HG03457 (cell line): ENCODE data around the gene FSTL4.

Experiments used
- ATAC-seq: cut with Tn5 transposase; IDR thresholded peaks from one replicate; pipeline ENCODE4 v1.9.1; 2021; ENCODE audit warnings: moderate number of reproducible peaks; ENCODE audit not compliant: unreplicated experiment

The FSTL4 gene

DNA sequence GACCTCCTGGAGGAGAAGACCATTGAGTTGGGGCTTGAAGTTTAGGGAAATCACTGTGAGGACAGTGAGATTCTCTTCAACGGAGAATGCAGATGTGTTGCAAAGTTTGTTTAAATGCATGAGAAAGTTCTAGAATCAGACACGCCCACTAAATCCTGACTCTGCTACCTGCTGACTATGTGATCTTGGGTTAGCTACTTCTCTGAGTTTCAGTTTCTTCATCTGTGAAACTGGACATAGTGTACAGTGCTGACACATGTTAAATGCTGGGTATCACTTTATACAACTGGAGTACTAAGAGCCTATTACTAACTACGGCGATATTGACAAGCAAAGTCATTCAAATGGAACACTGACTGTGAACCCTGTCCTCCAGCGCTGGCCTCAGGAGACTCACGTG is 305.1 kb downstream of the FSTL4 start:
- ATAC-seq: no peak

- ATAC-seq: no peak
Observed at GRCh38 chr5:133304707-133305216, 307.6 kb downstream of the FSTL4 start.

DNA sequence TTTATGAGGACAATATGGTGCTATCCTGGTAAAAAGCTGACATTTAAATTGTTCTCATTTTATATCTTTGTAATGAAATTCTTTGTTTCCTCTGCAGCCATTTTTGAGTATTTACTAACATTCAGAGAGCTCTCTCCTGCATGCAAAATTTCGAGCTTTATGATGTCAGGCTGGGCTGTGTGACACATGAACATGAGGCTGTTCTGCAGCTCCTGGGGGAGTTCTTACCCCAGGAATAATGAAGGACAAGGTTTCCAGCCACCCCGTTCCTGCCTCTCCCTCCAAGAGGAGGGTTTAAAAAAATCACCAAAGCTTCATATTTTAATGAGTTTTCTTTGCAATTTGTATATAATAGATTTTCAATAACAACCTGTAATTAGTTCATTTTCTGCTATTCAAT is 308.2 kb downstream of the FSTL4 start:
- ATAC-seq: no peak

GRCh38 chr5:133303298-133303697 is 309.0 kb downstream of the FSTL4 start:
- ATAC-seq: no peak

- ATAC-seq: no peak
Observed at GRCh38 chr5:133299728-133300127, 312.6 kb downstream of the FSTL4 start.

DNA sequence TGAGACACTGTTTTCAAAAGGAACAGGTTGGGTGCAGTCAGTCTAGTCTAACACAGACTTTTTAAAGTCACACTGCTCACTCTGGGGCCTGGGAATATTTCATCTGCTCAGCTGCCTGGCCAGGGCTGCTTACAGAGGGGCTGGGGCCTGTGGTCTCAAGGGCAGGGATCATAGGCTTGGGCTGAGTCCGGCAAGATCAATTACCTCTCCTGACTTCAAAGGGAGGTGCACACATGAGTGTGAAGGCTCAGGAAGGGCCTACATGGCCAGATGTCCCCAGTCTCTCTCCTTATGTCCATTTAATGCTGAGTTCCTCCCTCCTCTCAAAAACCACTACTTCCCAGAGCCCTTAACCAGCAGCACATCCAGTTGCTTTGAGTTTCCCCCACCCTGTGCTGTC is 313.3 kb downstream of the FSTL4 start:
- no peak for ATAC-seq

DNA sequence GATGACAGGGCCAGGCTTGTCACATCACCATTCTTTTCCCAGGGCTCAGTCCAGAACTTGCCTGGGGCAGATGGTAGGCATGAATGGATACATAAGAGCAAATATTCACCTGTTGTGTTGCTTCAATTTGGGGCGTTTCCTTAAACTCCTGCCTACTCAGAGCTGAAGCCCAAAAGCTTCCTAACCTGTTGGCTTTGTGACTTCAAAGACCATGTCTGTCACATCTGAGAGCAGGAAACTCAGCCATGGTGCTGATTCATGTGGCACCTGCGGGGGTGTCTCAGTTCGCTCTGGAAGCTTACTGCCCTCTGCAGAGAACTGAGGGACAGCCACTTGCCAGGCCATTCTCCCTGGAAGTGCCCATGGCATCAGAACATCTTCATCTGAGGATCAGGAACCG is 313.9 kb downstream of the FSTL4 start:
- ATAC-seq: no peak

DNA sequence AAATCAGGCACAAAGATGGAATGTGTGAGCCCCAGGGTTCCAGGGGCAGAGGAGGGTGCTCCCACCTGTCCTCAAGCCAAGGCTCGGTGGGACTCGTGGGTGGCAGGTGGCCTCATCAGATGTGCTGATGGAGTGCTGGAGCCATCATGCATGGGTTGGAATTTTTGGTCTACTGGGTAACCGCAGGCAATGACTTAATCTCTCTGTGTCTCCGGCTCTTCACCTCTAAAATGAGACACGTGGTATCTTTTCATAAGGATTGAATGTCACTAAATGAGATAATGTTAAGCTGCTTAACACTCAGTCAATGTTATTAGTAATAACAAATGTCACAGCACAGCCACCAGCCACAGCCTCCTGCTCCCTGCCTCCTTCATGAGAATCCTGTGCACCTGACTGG is 315.0 kb downstream of the FSTL4 start:
- no peak for ATAC-seq

DNA sequence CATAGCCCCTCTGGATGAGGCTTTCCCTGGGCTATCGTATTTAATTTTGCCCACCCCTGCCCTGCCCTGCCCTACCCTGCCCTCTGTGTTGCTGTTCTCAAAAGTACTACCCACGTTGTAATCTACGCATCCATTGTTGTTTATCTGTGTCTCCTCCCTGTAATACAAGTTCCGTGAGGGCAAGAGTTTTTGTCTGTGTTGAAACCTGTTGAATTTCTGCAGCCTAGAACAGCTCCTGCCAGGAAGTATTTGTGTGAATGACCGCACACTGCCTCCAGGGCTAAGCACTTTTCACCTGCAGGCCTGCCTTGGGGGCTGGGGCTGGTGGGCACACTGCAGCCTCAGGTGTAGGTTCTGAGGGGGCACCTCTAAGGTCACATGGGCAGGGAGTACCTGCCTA is 315.7 kb downstream of the FSTL4 start:
- no peak for ATAC-seq

- ATAC-seq: no peak
Observed at GRCh38 chr5:133295520-133295919, 316.8 kb downstream of the FSTL4 start.

DNA sequence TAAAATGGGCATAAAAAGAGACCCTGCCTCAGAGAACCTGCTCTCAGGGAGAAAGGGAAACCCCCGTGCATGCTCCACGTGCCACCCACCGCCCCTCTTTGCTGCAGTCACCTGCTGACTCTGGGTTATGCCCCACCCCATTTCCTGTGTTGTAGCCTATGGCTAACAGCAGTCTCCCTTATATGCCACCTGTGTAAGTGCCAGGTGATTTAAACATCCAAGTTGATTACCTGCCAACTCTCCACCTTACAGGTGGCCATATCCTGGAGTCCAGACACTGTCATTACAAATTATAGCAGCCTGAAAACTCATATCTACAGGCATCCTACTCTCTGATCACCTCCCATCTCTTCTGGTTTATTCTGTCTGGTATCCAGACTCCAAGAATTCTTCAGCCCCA is 318.0 kb downstream of the FSTL4 start:
- ATAC-seq: no peak

GRCh38 chr5:133293960-133294359 is 318.4 kb downstream of the FSTL4 start:
- no peak for ATAC-seq

GRCh38 chr5:133292300-133292699 is 320.0 kb downstream of the FSTL4 start:
- ATAC-seq: no peak

- no peak for ATAC-seq
Observed at GRCh38 chr5:133291524-133291923, 320.8 kb downstream of the FSTL4 start.

GRCh38 chr5:133290669-133291240 is 321.6 kb downstream of the FSTL4 start:
- ATAC-seq: no peak

DNA sequence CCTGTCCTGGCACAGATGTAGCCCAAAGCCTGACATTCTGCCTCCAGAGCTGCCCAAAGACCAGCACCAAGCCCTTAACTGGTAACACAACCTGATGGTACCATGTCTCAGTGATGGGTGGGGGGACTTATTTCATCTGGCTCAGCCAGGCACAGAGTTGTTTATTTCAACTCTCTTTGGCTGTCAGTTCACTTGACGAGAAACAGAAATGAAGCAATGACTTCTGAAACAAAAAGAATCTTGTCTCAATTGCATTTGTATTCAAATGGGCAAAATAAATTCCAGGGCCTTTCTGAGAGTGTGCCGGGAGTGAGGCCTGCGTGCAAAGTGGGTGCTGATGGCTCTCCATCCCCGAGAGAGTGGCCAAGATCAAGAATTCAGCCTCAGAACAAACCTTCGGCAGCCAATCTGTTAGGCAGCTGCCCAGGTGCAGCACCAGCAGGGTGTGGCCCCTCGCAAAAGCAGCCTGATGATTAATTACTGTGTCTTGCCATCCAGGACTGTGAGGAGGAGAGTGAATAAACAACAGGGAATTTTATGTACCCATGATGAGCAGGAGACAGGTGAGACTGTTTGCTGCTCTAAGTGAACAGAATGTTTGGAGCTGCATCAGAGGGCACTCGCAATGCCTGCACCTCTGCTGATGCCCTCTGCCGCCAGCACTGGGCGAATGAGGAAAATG is 322.5 kb downstream of the FSTL4 start:
- no peak for ATAC-seq

DNA sequence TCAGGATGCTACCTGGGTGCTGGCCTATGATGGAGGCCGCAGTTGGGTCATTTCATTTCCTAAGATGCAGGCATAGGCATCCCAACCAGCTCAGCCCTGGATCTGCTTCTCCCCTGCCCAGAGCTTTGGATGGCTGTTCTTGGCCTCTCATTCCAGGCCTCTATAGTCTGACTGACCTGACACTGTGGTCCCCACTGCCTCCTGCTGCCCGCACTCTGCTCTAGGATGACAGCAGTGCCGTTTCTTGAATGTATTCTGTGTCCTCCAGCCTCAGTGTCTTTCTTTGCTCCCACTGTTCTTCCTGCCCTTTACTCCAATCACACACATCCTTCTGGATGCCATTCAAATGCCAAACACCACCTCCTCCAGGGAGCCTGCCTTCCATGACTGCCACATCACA is 324.8 kb downstream of the FSTL4 start:
- no peak for ATAC-seq

DNA sequence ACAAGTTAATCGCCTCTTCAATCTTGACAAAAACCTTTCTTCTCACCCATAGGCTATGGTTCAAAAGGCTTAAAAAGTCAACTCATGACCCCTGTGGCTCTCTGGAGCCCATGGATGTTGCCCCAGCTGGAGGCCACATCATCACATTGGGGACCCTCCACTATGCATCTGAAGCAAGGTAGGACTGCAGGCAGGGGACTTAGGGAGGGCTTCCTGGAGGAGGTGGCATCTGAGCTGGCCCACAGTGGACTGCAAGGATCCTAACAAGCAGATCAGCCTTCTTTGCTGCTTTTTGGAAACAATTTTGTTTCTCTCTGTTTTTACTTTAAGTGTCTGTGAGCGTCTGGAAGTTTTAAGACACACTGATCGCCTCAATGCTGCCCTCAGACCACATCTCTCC is 325.9 kb downstream of the FSTL4 start:
- no peak for ATAC-seq

DNA sequence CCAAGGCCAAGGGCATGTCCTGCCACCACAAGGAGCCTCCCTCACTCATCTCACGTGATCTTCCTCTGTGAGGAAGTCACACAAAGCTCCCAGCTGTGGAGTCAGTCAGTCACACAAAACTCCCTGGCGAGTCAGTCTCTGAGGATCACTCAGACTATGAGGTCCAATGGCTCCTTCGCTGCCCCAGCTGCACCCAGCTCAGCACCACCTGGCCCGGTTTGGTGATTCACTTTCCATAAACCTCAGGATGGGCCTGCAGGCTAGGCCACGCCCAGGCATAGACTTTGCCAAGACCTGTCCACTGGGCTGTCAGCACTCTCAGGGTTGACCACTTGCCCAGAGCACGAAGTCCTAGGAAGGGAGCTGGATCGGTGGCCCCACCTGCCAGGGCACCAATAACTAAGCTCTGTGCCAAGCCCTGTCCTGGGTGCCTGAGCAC is 326.7 kb downstream of the FSTL4 start:
- no peak for ATAC-seq

DNA sequence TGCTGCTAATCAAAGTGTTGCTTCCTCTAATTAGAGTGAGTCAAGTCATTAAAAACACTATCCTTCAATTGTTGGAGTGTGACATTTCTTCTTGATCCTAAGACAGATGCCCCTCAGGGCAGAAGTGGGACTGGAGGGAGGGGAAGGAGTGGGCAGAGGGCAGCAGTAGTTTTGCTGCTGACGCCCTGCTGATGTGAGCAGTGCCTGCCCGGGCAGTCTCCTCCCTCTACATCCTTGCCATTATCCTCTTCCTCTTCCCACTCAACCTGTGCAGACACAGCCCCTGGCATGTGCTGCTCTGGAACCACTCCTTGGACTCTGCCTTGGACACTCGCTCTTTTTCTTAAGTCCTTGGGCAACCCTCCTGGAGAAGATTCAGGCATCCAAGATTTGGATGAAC is 328.0 kb downstream of the FSTL4 start:
- no peak for ATAC-seq

DNA sequence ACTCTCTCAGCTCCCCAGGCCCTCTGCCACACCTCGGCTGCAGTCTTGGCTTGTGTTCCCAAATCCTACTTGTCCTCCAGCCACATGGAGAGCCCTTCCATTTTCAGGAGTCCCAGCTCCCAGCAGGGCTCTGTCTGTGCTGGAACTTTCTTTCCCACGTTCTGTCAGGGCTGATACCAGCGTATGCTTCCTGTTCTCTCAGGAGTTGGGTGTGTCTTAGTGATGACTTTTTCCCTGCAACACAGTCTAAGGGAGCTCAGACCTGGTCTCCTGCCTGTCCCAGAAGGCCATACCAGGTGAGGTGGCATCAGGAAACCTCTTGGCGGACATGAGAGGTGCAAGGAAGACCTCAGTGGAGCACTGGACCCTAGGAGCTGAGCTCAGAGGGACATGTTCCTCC is 334.0 kb downstream of the FSTL4 start:
- ATAC-seq: no peak

- no peak for ATAC-seq
Observed at GRCh38 chr5:133277744-133278143, 334.6 kb downstream of the FSTL4 start.

GRCh38 chr5:133276171-133276570 is 336.2 kb downstream of the FSTL4 start:
- ATAC-seq: no peak
